Activated T-cell treated with anti-CD3 and anti-CD28 coated beads, Interleukin-2, amount 50 U/mL, for 24 hours (primary cell): ENCODE data around the gene SYCP3.

Experiments
- DNase-seq: peaks from one replicate; pipeline ENCODE4 v3.0.0-alpha.2; 2020
- H3K27ac Mint-ChIP-seq: 2 replicates; pipeline ENCODE4 v1.8.0; 2020; ENCODE audit warnings: mild to moderate bottlenecking, mixed read lengths
- H3K27me3 Mint-ChIP-seq: 2 replicates; pipeline ENCODE4 v1.8.0; 2020; ENCODE audit warnings: mixed read lengths
- H3K36me3 Mint-ChIP-seq: 2 replicates; pipeline ENCODE4 v1.8.0; 2020; ENCODE audit warnings: low read depth, mixed read lengths
- H3K4me1 Mint-ChIP-seq: 2 replicates; pipeline ENCODE4 v1.8.0; 2020; ENCODE audit warnings: low read depth, mixed read lengths
- H3K4me3 Mint-ChIP-seq: 2 replicates; pipeline ENCODE4 v1.8.0; 2020; ENCODE audit warnings: mild to moderate bottlenecking, moderate library complexity, mixed read lengths
- H3K9me3 Mint-ChIP-seq: 2 replicates; pipeline ENCODE4 v1.8.0; 2020; ENCODE audit warnings: mixed read lengths

The SYCP3 gene

DNA sequence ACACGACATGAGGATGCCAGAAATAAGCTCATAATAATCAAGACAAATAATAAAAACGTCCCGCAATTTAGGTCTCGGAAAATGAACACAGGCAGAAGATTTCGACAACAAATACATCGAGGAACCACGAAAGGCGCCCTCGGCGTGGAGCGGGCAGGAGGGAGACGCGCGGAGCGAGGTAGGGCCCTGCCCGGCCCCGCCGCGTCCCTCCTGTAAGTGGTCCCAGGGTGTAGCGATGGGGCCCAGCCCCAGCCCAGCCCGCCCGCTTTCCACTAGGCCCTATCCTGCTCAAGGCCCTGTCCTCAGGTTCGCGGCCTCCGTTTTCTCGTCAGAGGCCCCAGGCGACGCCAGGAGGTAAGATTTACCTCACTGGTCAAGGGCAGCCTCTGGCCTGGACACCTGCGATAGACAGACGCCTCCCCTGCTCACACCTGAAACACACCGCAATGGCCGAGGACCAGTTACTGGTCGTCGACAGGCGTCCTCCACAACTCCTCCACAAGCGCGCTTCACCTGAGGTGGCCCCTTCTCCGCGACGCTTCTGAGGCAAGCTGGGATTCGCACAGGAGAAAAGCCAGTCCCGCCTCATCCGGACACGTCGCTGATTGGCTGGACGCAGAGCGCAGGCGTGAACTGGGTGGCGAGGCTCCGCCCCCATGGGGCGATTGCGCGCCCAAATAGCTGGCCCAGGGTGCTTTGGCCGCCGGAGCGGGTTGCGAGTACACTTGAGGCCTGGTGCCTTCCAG is at the start of gene SYCP3:
TSS of gene SYCP3 (minus strand) at position 543 of the 746 bp plus-strand sequence. CDS start 1,527 bp downstream, outside the sequence.
- Mint-ChIP-seq H3K9me3 (no peaks in the 10 kb centered on the region), H3K27me3 (no peaks in the 10 kb centered on the region), H3K4me1 (peaks cover 4% of the 10 kb centered on the region), H3K27ac (no peak within 1 kb of the TSS), H3K36me3 (peaks cover 41% of the 10 kb centered on the region), H3K4me3 (no peak within 1 kb of the TSS)
- no peak for DNase-seq

DNA sequence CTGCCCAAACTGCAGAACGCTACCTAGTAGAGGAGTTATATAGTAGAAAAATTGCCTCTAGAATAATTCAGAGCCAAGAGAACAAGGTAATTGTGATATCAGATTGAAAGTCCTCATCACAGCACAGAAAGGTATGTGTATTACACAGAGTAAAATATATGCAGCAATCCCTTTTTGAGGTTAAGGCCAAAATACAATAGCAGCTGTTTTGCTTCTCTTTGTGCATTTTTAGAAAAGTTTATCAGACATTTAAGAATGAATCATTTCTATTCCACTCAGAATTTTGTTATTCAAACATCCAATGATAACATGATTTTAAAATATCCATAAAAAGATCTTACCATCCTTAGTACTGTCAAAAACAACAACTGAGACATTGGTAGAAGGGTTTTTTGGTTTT is 46.4 kb upstream of the SYCP3 start:
- peaks cover 73% of the 10 kb centered on the region for H3K36me3 Mint-ChIP-seq
- H3K9me3 Mint-ChIP-seq = no peaks in the 10 kb centered on the region
- no peaks in the 10 kb centered on the region for H3K27me3 Mint-ChIP-seq
- H3K27ac Mint-ChIP-seq = peak overlapping the region; percentile 12
- H3K4me1 Mint-ChIP-seq = peaks cover 30% of the 10 kb centered on the region
- DNase-seq = no peak
- H3K4me3 Mint-ChIP-seq = no peak overlapping the region

DNA sequence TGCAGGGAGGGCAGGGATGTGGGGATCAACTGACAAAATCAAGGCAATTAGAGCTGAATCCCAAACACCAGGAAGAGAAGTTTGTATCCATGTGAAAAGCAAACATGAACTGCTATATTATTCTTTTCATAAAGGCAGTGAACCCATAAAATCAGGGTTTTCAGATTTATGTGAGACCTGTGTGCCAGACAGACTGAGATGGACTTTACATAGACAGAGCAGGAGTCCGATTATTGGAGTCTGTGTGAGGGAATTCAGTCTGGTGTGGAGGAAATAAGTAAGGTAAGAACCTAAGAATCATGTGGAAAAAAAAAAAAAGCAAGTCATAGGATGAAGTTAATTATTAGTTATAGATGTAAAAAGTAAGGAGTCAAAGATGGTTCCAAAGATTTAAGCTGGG is 45.1 kb upstream of the SYCP3 start:
- peaks cover 72% of the 10 kb centered on the region for H3K36me3 Mint-ChIP-seq
- H3K9me3 Mint-ChIP-seq = no peaks in the 10 kb centered on the region
- H3K27ac Mint-ChIP-seq = no peak overlapping the region
- no peak overlapping the region for H3K4me3 Mint-ChIP-seq
- no peak for DNase-seq
- no peaks in the 10 kb centered on the region for H3K27me3 Mint-ChIP-seq
- H3K4me1 Mint-ChIP-seq = peaks cover 33% of the 10 kb centered on the region

DNA sequence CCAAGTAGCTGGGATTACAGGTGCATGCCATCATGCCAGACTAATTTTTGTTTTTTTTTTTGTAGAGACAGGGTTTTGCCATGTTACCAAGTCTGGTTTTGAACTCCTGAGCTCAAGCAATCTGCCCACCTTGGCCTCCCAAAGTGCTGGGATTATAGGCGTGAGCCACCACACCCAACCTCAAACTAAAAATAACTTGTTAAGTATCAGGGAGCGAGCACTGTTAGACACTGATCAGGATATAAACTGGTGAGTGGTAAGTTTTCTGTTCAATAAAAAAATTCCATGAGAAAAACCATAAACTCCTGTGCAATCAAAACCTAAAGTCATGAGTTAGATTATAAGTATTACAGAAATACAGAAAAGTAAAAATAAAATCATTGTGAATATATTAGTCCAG is 44.6 kb upstream of the SYCP3 start:
- peaks cover 33% of the 10 kb centered on the region for H3K4me1 Mint-ChIP-seq
- H3K9me3 Mint-ChIP-seq = no peaks in the 10 kb centered on the region
- H3K4me3 Mint-ChIP-seq = no peak overlapping the region
- H3K36me3 Mint-ChIP-seq = peaks cover 71% of the 10 kb centered on the region
- DNase-seq = no peak
- no peaks in the 10 kb centered on the region for H3K27me3 Mint-ChIP-seq
- no peak overlapping the region for H3K27ac Mint-ChIP-seq

DNA sequence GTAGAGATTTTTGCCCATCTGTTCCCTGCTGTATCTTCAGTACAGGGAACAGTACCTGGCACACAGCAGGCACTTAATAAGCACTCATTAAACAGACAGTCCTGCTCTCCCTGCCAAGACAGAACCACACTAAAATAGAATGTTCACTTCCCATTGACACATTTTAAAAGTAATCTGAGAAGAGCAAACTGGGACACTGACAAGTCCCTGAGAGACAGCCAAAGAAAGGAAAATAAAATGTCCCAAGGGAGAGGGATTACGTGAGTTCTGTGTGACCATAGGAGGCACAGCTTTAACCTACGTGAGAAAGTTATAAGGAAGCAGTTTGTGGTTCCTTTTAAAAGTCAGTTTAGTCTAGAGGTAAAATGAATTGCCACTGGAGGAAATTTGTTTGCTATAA is 43.9 kb upstream of the SYCP3 start:
- H3K27me3 Mint-ChIP-seq = no peaks in the 10 kb centered on the region
- H3K4me1 Mint-ChIP-seq = peaks cover 33% of the 10 kb centered on the region
- H3K27ac Mint-ChIP-seq = peak overlapping the region; percentile 89
- peaks cover 70% of the 10 kb centered on the region for H3K36me3 Mint-ChIP-seq
- H3K9me3 Mint-ChIP-seq = no peaks in the 10 kb centered on the region
- H3K4me3 Mint-ChIP-seq = no peak overlapping the region
- no peak for DNase-seq

DNA sequence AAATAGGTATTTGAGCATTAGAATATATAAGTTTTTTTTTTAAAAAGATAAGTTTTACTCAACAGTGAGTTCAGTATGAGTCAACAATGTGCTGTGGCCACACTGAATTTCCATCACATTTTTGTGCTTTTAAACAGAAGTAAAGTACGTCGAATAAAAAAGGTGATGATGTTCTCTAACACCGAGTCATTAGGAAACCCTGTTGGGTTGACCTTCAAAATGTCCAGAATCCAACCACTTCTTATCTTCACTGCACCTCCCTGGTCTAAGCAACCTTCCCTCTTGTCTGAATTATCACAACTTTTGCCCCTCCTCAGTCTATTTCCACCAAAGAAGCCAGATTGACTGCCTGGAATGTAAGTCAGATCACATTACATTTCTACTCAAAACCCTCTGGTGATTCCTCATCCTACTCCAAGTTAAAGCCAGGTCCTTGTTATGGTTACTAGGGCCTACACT is 43.0 kb upstream of the SYCP3 start:
- no peak for DNase-seq
- no peaks in the 10 kb centered on the region for H3K9me3 Mint-ChIP-seq
- H3K27ac Mint-ChIP-seq = peak overlapping the region; percentile 89
- H3K4me1 Mint-ChIP-seq = peaks cover 33% of the 10 kb centered on the region
- no peaks in the 10 kb centered on the region for H3K27me3 Mint-ChIP-seq
- peak overlapping the region; percentile 8 for H3K4me3 Mint-ChIP-seq
- peaks cover 74% of the 10 kb centered on the region for H3K36me3 Mint-ChIP-seq

DNA sequence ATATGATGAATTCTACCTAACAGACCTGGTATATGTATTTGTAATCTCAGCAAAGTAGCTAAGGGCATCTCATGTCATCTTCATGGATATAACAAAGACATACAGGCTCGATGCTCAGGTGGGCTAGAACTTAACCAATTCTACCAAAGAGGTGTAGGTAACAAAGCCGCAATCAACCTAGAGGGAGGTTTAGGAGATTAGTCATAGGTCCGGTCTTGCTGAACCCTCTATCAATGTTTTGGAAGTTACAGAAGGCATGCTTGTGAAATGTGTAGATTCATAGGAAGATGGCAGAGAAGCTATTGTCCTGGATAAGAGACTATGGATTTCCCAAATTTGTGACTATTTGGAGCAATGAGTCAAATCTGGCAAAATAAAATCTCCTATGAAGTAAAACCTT is 42.6 kb upstream of the SYCP3 start:
- peak overlapping the region; percentile 92 for H3K27ac Mint-ChIP-seq
- H3K4me3 Mint-ChIP-seq = peak overlapping the region; percentile 16

DNA sequence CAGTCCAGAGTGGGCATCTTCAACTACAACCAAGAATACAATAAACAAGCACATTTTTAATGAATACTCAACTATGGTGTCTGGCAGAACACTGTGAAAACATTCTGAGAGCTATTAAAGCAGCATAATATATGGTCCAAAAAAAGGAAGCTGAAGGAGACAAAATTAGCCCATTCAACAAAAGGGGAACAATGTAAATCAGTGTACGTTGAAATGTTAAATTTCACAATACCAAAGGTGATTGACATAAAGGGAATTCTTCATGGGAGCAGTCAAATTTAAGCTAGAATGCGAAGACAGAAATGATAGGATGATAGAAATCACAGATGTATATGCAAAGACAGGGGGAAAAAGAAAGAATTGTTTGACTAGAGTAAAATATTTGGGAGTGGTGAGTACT is 41.3 kb upstream of the SYCP3 start:
- Mint-ChIP-seq H3K27ac (peak overlapping the region; percentile 92), H3K36me3 (peaks cover 78% of the 10 kb centered on the region), H3K4me1 (peaks cover 33% of the 10 kb centered on the region), H3K4me3 (no peak overlapping the region), H3K9me3 (no peaks in the 10 kb centered on the region), H3K27me3 (no peaks in the 10 kb centered on the region)
- no peak for DNase-seq

More for the DNA sequence above, 42.6 kb upstream of the SYCP3 start:
- no peaks in the 10 kb centered on the region for H3K27me3 Mint-ChIP-seq
- no peak for DNase-seq
- no peaks in the 10 kb centered on the region for H3K9me3 Mint-ChIP-seq
- peaks cover 33% of the 10 kb centered on the region for H3K4me1 Mint-ChIP-seq
- H3K36me3 Mint-ChIP-seq = peaks cover 75% of the 10 kb centered on the region

DNA sequence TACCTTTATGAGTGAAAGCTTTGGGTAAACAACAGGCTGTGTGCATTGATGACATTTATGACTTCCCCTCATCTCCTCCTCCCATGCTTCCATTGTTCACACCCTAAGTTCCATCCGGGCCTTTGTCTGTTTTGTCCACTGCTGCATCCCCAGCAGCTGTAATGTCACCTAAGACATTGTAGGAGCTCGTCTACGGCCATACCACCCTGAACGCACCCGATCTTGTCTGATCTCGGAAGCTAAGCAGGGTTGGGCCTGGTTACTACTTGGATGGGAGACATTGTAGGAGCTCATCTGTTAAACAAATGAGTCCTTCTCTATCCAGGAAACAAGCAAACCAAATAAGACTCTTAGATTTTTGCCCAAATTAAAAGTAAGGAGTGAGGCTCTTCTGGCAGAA is 40.4 kb upstream of the SYCP3 start:
- H3K36me3 Mint-ChIP-seq = peaks cover 70% of the 10 kb centered on the region
- H3K4me1 Mint-ChIP-seq = peaks cover 33% of the 10 kb centered on the region
- H3K27me3 Mint-ChIP-seq = no peaks in the 10 kb centered on the region
- H3K4me3 Mint-ChIP-seq = no peak overlapping the region
- peak overlapping the region; percentile 28 for H3K27ac Mint-ChIP-seq
- no peaks in the 10 kb centered on the region for H3K9me3 Mint-ChIP-seq
- no peak for DNase-seq

DNA sequence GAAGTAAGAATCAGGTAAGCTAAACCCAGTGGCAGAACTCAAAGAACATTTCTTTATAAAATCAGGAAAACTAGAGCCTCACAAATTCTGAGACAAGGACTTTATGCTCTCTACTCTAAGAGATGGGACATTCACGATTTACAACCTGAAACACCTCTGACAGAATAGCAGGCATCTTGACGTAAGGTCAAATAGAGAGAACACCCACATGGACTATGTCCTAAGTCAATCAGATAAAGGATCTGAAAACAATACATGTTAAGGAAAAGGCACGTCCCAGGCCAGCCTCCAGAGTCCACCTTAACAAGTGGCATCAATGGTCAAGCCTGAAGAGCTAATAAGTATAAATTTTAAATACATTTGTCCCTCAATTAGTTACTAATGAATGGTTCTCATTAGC is 39.9 kb upstream of the SYCP3 start:
- Mint-ChIP-seq H3K27me3 (no peaks in the 10 kb centered on the region), H3K9me3 (no peaks in the 10 kb centered on the region), H3K4me1 (peaks cover 33% of the 10 kb centered on the region), H3K27ac (peak overlapping the region; percentile 15), H3K36me3 (peaks cover 66% of the 10 kb centered on the region), H3K4me3 (no peak overlapping the region)
- no peak for DNase-seq

DNA sequence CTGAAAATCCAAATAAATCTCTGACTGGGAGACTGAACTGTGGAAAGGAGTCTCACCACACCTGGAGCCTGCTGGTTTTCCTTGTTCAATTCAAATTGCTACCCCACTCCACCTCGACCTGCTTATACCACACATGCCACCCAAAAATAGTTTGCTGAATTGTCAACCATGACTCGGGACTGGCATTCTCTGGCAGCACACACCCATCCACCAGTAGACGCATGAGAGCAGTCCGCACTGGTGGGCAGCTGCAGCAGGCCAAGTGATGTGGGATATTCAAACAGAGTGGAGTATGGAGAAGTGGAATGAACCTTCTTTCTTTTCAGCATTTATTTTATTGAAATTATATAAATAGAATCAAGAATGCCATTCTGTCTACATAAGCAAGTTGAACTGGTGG is 38.7 kb upstream of the SYCP3 start:
- no peaks in the 10 kb centered on the region for H3K27me3 Mint-ChIP-seq
- H3K4me3 Mint-ChIP-seq = no peak overlapping the region
- peaks cover 60% of the 10 kb centered on the region for H3K36me3 Mint-ChIP-seq
- DNase-seq = no peak
- H3K27ac Mint-ChIP-seq = peak overlapping the region; percentile 39
- H3K4me1 Mint-ChIP-seq = peaks cover 28% of the 10 kb centered on the region
- H3K9me3 Mint-ChIP-seq = no peaks in the 10 kb centered on the region

DNA sequence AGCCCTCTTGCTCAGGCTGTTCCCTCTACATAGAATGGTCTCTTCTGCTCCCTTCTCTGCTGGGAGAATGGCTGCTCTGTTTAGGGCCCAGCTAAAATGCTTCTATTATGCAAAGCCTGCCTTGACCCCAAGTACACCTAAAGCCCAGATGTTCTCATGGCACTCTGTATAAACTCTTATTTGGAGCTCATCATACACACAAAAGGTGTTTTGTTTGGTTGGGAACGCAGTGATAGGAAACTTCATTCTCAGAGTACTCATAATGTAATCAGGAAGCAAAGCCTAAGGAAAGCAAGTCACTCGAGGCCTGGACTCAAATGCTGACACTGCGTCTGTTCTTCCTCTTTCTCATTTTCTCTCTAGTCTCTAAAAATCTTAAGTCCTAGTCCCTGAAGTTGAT is 38.2 kb upstream of the SYCP3 start:
- Mint-ChIP-seq H3K4me3 (no peak overlapping the region), H3K4me1 (peaks cover 24% of the 10 kb centered on the region), H3K9me3 (no peaks in the 10 kb centered on the region), H3K27me3 (no peaks in the 10 kb centered on the region), H3K36me3 (peaks cover 59% of the 10 kb centered on the region), H3K27ac (peak overlapping the region; percentile 38)
- DNase-seq = no peak

DNA sequence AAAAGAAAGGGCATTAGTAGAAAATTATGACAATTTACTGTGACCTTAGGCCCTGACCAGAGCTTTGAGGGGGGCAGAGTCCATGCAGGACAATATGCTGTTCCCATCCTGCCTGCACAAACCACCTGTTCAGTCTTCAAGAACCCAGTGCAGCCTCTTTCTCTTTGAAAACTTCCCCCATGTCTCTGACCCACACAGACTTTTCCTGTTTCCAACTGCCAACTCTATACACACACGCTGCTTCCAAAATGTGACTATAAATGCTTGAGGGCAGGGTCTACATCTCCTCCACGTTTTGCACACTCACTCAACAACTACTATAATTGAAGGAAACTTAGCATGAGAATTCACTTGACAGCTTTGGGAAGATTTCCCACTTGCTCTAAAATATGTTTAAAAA is 36.6 kb upstream of the SYCP3 start:
- no peak overlapping the region for H3K27ac Mint-ChIP-seq
- no peaks in the 10 kb centered on the region for H3K9me3 Mint-ChIP-seq
- peaks cover 14% of the 10 kb centered on the region for H3K4me1 Mint-ChIP-seq
- no peaks in the 10 kb centered on the region for H3K27me3 Mint-ChIP-seq
- no peak overlapping the region for H3K4me3 Mint-ChIP-seq
- H3K36me3 Mint-ChIP-seq = peaks cover 67% of the 10 kb centered on the region
- no peak for DNase-seq

DNA sequence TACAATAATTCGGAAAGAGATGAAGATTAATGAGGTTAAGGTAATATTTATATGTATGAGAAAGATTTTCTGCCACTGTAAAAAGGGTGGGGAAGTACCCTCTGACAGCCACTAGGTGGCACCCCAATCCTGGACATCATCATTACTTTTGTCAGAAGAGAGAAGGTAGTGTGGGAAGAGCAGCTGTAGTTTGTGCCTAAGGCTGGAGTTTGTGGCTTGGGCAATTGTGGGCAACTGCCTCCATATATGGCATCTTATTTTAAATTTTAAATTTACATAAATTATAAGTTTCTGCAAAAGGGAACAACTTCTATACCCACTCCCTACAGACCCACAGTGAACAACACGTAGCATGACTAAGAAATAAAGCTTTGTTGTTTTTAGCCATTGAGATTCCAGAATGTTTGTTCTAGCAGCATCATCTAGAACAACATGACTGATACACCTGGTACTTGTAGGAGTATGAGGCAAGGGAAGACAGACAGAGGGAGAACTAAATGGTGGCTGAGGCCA is 34.4 kb upstream of the SYCP3 start:
- Mint-ChIP-seq H3K4me1 (peaks cover 10% of the 10 kb centered on the region), H3K27ac (no peak overlapping the region), H3K4me3 (no peak overlapping the region), H3K36me3 (peaks cover 65% of the 10 kb centered on the region), H3K9me3 (no peaks in the 10 kb centered on the region), H3K27me3 (no peaks in the 10 kb centered on the region)
- peak; percentile 64 for DNase-seq

DNA sequence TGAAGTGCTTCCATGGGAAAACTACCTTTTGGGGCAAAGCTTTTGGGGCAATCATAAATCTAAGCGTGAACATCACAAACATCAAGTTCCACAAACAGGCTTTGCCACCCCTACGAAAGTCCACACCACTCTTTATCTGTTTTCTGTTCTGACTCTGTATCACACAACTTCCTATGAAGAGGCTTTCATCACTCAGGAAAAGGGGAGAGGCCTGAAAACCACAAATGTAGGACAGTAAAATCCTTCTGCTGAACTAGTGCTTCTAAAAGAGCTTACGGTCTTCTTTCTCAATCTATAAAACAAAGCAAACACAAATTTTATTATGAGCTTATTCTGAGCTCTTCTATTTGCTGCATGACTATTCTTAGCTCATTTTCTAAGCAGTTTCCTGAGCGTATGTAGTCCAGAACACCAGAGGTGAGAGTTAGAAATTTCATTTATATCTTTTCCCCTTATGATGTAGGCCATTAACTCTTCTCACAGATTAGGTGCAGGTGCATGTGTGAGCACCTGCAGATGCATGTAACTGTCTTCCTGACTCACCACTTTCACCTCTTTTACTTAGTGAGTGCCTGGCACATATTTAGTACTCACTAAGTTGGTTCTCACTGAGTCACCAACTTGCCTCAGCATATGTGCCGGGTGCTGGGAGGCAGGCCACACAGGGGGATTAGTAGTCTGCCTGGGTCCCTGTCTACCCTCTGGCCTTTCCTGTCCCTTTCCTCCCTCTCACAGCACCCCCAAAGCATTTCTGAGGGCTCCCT is 32.9 kb upstream of the SYCP3 start:
- H3K4me1 Mint-ChIP-seq = peaks cover 10% of the 10 kb centered on the region

More for the DNA sequence above, 32.9 kb upstream of the SYCP3 start:
- no peak for DNase-seq
- H3K36me3 Mint-ChIP-seq = peaks cover 69% of the 10 kb centered on the region
- H3K9me3 Mint-ChIP-seq = no peaks in the 10 kb centered on the region
- H3K4me3 Mint-ChIP-seq = no peak overlapping the region
- no peaks in the 10 kb centered on the region for H3K27me3 Mint-ChIP-seq
- H3K27ac Mint-ChIP-seq = peak overlapping the region; percentile 50
